SK-N-SH treated with all-trans-retinoic acid at 6 μM for 48 hours (cell line): Measurements from ENCODE around the gene CLCN1.

Source experiments
- ARNTL ChIP-seq: fragments of 450-650 bp; formaldehyde crosslinking; IDR thresholded peaks from 2 replicates; pipeline ENCODE4 v1.5.0; 2020; ENCODE audit warnings: low read depth, mild to moderate bottlenecking, moderate library complexity, borderline replicate concordance
- BACH2 ChIP-seq: fragments of 250-450 bp; sonication (Bioruptor Pico); IDR thresholded peaks from 2 replicates; pipeline ENCODE4 v1.9.0; 2021; ENCODE audit warnings: mild to moderate bottlenecking, borderline replicate concordance
- CREB5 ChIP-seq: fragments of 250-450 bp; sonication (Bioruptor Pico); IDR thresholded peaks from 2 replicates; pipeline ENCODE4 v1.5.1; 2020; ENCODE audit warnings: low read depth, mild to moderate bottlenecking, moderate library complexity
- ESRRG ChIP-seq: fragments of 250-450 bp; sonication (Bioruptor Pico); IDR thresholded peaks from 2 replicates; pipeline ENCODE4 v1.6.1; 2021; ENCODE audit warnings: mild to moderate bottlenecking
- ISL1 ChIP-seq: fragments of 250-450 bp; sonication (Bioruptor Pico); IDR thresholded peaks from 2 replicates; pipeline ENCODE4 v2.1.2; 2022; ENCODE audit warnings: mild to moderate bottlenecking, moderate library complexity
- OSR1 ChIP-seq: fragments of 250-450 bp; sonication (Bioruptor Pico); IDR thresholded peaks from 2 replicates; pipeline ENCODE4 v1.8.0; 2022; ENCODE audit warnings: moderate library complexity, mild to moderate bottlenecking, inconsistent platforms
- PATZ1 ChIP-seq: fragments of 250-450 bp; sonication (Bioruptor Pico); IDR thresholded peaks from 2 replicates; pipeline ENCODE4 v1.8.0; 2020; ENCODE audit warnings: mild to moderate bottlenecking, moderate library complexity, borderline replicate concordance
- TCF4 ChIP-seq: fragments of 250-450 bp; sonication (Bioruptor Pico); IDR thresholded peaks from 2 replicates; pipeline ENCODE4 v1.8.0; 2021; ENCODE audit warnings: mild to moderate bottlenecking, moderate library complexity, borderline replicate concordance
- TOX ChIP-seq: fragments of 250-450 bp; sonication (Bioruptor Pico); IDR thresholded peaks from 2 replicates; pipeline ENCODE4 v1.8.0; 2021; ENCODE audit warnings: mild to moderate bottlenecking, moderate library complexity, borderline replicate concordance
- TSHZ2 ChIP-seq: fragments of 250-450 bp; sonication (Bioruptor Pico); IDR thresholded peaks from 2 replicates; pipeline ENCODE4 v1.5.0; 2020; ENCODE audit warnings: mild to moderate bottlenecking, moderate library complexity
- ZC3H10 ChIP-seq: fragments of 250-450 bp; sonication (Bioruptor Pico); IDR thresholded peaks from 2 replicates; pipeline ENCODE4 v1.5.1; 2021; ENCODE audit warnings: mild to moderate bottlenecking, moderate library complexity
- ZFP30 ChIP-seq: fragments of 450-650 bp; formaldehyde crosslinking; IDR thresholded peaks from 2 replicates; pipeline ENCODE4 v1.5.0; 2022; ENCODE audit warnings: mild to moderate bottlenecking, moderate library complexity
- ZNF565 ChIP-seq: fragments of 450-650 bp; formaldehyde crosslinking; conservative IDR thresholded peaks from 2 replicates; pipeline ENCODE4 v1.5.0; 2020; ENCODE audit warnings: low read depth, mild to moderate bottlenecking, moderate library complexity

- TF ChIP-seq TSHZ2 (no peak), BACH2 (CRISPR knock-in tag) (no peak), TOX (no peak), ZFP30 (no peak), CREB5 (CRISPR knock-in tag) (no peak), TCF4 (CRISPR knock-in tag) (no peak), OSR1 (CRISPR knock-in tag) (no peak), ZC3H10 (CRISPR knock-in tag) (no peak), PATZ1 (CRISPR knock-in tag) (no peak), ZNF565 (CRISPR knock-in tag) (no peak), ARNTL (no peak), ISL1 (CRISPR knock-in tag) (no peak), ESRRG (no peak)
Measured at GRCh38 chr7:143388491-143389101, 72.7 kb downstream of the CLCN1 start.
